Keratinocyte (primary cell): ENCODE data around the gene DAP3. TPM values are rescaled to one million over a fixed set of nuclear protein-coding genes. Genes with fewer than 3 reads are reported as not detected.
"Not testable (repeated sequence)": the region's sequence is repeated elsewhere in the genome, so short reads cannot be mapped to it uniquely, and the experiment has no call there.

Source experiments
- DNase-seq: peaks from one replicate; pipeline ENCODE4 v3.0.0-alpha.2; 2011; ENCODE audit warnings: low read depth, missing footprints, low spot score
- FAIRE-seq: peaks from 2 replicates; lab custom pipeline; 2011; peaks lifted over from hg19 to GRCh38; lab: Jason Lieb, UNC
- H2AFZ ChIP-seq: 2 replicates; pipeline ENCODE4 v1.6.0; 2012; ENCODE audit warnings: low read length, control low read depth, inconsistent platforms; ENCODE audit not compliant: control insufficient read depth
- H3K27ac ChIP-seq: 2 replicates; pipeline ENCODE4 v1.5.1; 2011; ENCODE audit warnings: low read length; ENCODE audit not compliant: control insufficient read depth, insufficient read depth
- H3K27me3 ChIP-seq: 3 replicates; pipeline ENCODE4 v1.6.0; 2011; ENCODE audit warnings: low read length; ENCODE audit not compliant: control insufficient read depth, insufficient read depth; ENCODE audit errors: extremely low read depth
- H3K36me3 ChIP-seq, 2 experiments: 2 replicates in 1 of 2; 3 replicates in 1 of 2; pipeline ENCODE4 v1.5.1; 2011; ENCODE audit warnings: low read length in 2 of 2, mild to moderate bottlenecking in 1 of 2; ENCODE audit not compliant: control insufficient read depth in 2 of 2, insufficient read depth in 2 of 2; ENCODE audit errors: extremely low read depth in 1 of 2
- H3K4me1 ChIP-seq: 3 replicates; pipeline ENCODE4 v1.5.1; 2011; ENCODE audit warnings: low read length; ENCODE audit not compliant: control insufficient read depth, insufficient read depth; ENCODE audit errors: extremely low read depth
- H3K4me2 ChIP-seq: 3 replicates; pipeline ENCODE4 v1.6.0; 2011; ENCODE audit warnings: low read depth, low read length; ENCODE audit not compliant: control insufficient read depth, insufficient read depth; ENCODE audit errors: extremely low read depth
- H3K4me3 ChIP-seq, 3 experiments: fragments of 200-600 bp in 1 of 3; sonication (generic) in 1 of 3; 2 replicates in 2 of 3; 3 replicates in 1 of 3; pipeline ENCODE4 v1.5.1; 2011 to 2016; ENCODE audit warnings: low read length in 3 of 3, mild to moderate bottlenecking in 3 of 3, control low read depth in 2 of 3, inconsistent platforms in 1 of 3, low read depth in 1 of 3, mixed read lengths in 1 of 3, mixed run types in 1 of 3, moderate library complexity in 1 of 3; ENCODE audit not compliant: control insufficient read depth in 2 of 3, insufficient read depth in 2 of 3; ENCODE audit errors: extremely low read depth in 1 of 3
- H3K79me2 ChIP-seq: 2 replicates; pipeline ENCODE4 v1.6.0; 2012; ENCODE audit warnings: low read length; ENCODE audit not compliant: control insufficient read depth, insufficient read depth
- H3K9ac ChIP-seq: 3 replicates; pipeline ENCODE4 v1.6.0; 2011; ENCODE audit warnings: low read length; ENCODE audit not compliant: control insufficient read depth, insufficient read depth; ENCODE audit errors: extremely low read depth
- H3K9me1 ChIP-seq: 3 replicates; pipeline ENCODE4 v1.6.0; 2011; ENCODE audit warnings: low read length; ENCODE audit not compliant: control insufficient read depth, insufficient read depth; ENCODE audit errors: extremely low read depth
- H3K9me3 ChIP-seq: 2 replicates; pipeline ENCODE4 v1.5.1; 2012; ENCODE audit warnings: low read depth, low read length; ENCODE audit not compliant: control insufficient read depth
- H4K20me1 ChIP-seq: 3 replicates; pipeline ENCODE4 v1.6.0; 2011; ENCODE audit warnings: low read length; ENCODE audit not compliant: control insufficient read depth, insufficient read depth; ENCODE audit errors: extremely low read depth
- CTCF ChIP-seq, 3 experiments: IDR thresholded peaks in 1 of 3; conservative IDR thresholded peaks in 1 of 3; optimal IDR thresholded peaks in 1 of 3; 2 replicates in 2 of 3; 3 replicates in 1 of 3; pipeline versions ENCODE3 to v1.5.1; 2011; ENCODE audit warnings: low read length in 3 of 3, mild to moderate bottlenecking in 3 of 3, moderate library complexity in 2 of 3, control low read depth in 1 of 3, inconsistent platforms in 1 of 3; ENCODE audit not compliant: insufficient read depth in 2 of 3; ENCODE audit errors: extremely low read depth in 1 of 3
- EZH2 ChIP-seq: IDR thresholded peaks from one replicate; pipeline ENCODE4 v1.6.1; 2012; ENCODE audit warnings: inconsistent platforms, mild to moderate bottlenecking, low read length, moderate library complexity
- dilution Hi-C: fragments of 300-500 bp; cut with MboI; formaldehyde crosslinking; loops from one replicate; pipeline ENCODE4 v1.7.0; 2020; ENCODE audit warnings: low sequenced_read_pairs; ENCODE audit not compliant: extremely low pct_ligation_motif_present
- polyA plus RNA-seq, 5 experiments: library from polyadenylated mRNA; depleted of rRNA in 3 of 5; stranded (reverse) in 3 of 5; stranded (forward) in 1 of 5; unstranded in 1 of 5; fragments of >200 nt; gene quantifications; 1 replicate in 1 of 5; 2 replicates in 3 of 5; 3 replicates in 1 of 5; pipeline versions ENCODE4 v1.2.1 to v1.2.3, GENCODE V29; 2011 to 2012; ENCODE audit warnings: missing spikeins in 2 of 5, low read depth in 1 of 5, low replicate concordance in 1 of 5

Gene DAP3
- polyA plus RNA-seq, 1 donor (not counting 4 experiments of a cell fraction or from before 2014, with no cell fraction given) = 203 TPM

- not testable (repeated sequence) for H3K79me2 ChIP-seq
These were observed 75.1 kb downstream of the DAP3 start for GRCh38 chr1:155763989-155764388.

GRCh38 chr1:155767399-155767989 is 78.6 kb downstream of the DAP3 start:
- FAIRE-seq, dilution Hi-C loops, H3K79me2 ChIP-seq, H4K20me1 ChIP-seq, H3K9ac ChIP-seq, H3K9me1 ChIP-seq, H3K4me3 ChIP-seq, H3K27ac ChIP-seq, H3K27me3 ChIP-seq, H3K4me2 ChIP-seq, H3K9me3 ChIP-seq, H2AFZ ChIP-seq, DNase-seq: not testable (repeated sequence)
- Histone ChIP-seq H3K36me3 (peaks cover 14 to 15% of the 10 kb centered on the region in 2 experiments), H3K4me1 (peaks cover 15% of the 10 kb centered on the region)

More at GRCh38 chr1:155763989-155764388, 75.1 kb downstream of the DAP3 start:
- H3K9me1 ChIP-seq, H2AFZ ChIP-seq, H3K9me3 ChIP-seq, FAIRE-seq, H3K27me3 ChIP-seq, H4K20me1 ChIP-seq, H3K4me3 ChIP-seq, dilution Hi-C loops, DNase-seq: not testable (repeated sequence)
- Histone ChIP-seq H3K4me1 (peaks cover 41% of the 10 kb centered on the region), H3K36me3 (peaks cover 10 to 18% of the 10 kb centered on the region in 2 experiments), H3K4me2 (peak overlapping the region; percentile 27), H3K9ac (peak overlapping the region; percentile 15), H3K27ac (peak overlapping the region; percentile 70)

- Histone ChIP-seq H3K4me2 (no peak overlapping the region), H3K4me3 (no peak overlapping the region), H3K27me3 (no peaks in the 10 kb centered on the region), H3K9me3 (no peaks in the 10 kb centered on the region), H3K9ac (no peak overlapping the region), H4K20me1 (no peaks in the 10 kb centered on the region), H3K27ac (no peak overlapping the region), H2AFZ (no peak overlapping the region), H3K36me3 (peaks cover 15% of the 10 kb centered on the region in 2 experiments), H3K9me1 (no peaks in the 10 kb centered on the region), H3K4me1 (no peaks in the 10 kb centered on the region), H3K79me2 (no peaks in the 10 kb centered on the region)
- no peak for DNase-seq
- TF ChIP-seq CTCF (optimal IDR thresholded peaks at IDR 0.05 in 1 of 3, IDR thresholded peaks at IDR 0.05 in 1 of 3, conservative IDR thresholded peaks at IDR 0.05 in 1 of 3; ENCODE audit: extremely low read depth in 1 of 3, insufficient read depth in 2 of 3, low read length in 3 of 3) (no peak), EZH2 (no peak)
- dilution Hi-C loops = no loop called here
- no peak for FAIRE-seq
These were observed 80.4 kb downstream of the DAP3 start for GRCh38 chr1:155769257-155769656.
